Ascending aorta (tissue), 2 donors: ENCODE measurements around the gene RAD23A. TPM values are rescaled to one million over a fixed set of nuclear protein-coding genes. Genes with fewer than 3 reads are reported as not detected.
A peak's percentile ranks its signal among the peaks of the same experiment; 100 is the strongest.
"Not testable (repeated sequence)": the region's sequence is repeated elsewhere in the genome, so short reads cannot be mapped to it uniquely, and the experiment has no call there.

ENCODE experiments used
- DNase-seq, 2 donors: peaks; one replicate each; pipeline ENCODE4 v3.0.0-alpha.2; 2019; ENCODE audit warnings: low spot score in 2 of 2
- H3K27ac ChIP-seq, 2 donors: fragments of 200-600 bp; sonication (generic); one replicate each; pipeline ENCODE4 v1.5.1; 2016 to 2017; ENCODE audit warnings: mild to moderate bottlenecking in 1 of 2
- H3K27me3 ChIP-seq: fragments of 200-600 bp; sonication (generic); one replicate; pipeline ENCODE4 v1.5.1; 2017
- H3K36me3 ChIP-seq, 2 donors: fragments of 200-600 bp; sonication (generic); one replicate each; pipeline ENCODE4 v1.5.1; 2016
- H3K4me1 ChIP-seq, 2 donors: fragments of 200-600 bp; sonication (generic); one replicate each; pipeline ENCODE4 v1.5.1; 2016 to 2017; ENCODE audit warnings: mild to moderate bottlenecking in 1 of 2
- H3K4me3 ChIP-seq, 2 donors: fragments of 200-600 bp; sonication (generic); one replicate each; pipeline ENCODE4 v1.5.1; 2016 to 2017; ENCODE audit warnings: mild to moderate bottlenecking in 1 of 2
- H3K9me3 ChIP-seq, 2 donors: fragments of 200-600 bp; sonication (generic); one replicate each; pipeline ENCODE4 v1.5.1; 2016
- intact Hi-C: fragments of 100-400 bp; cut with DNase I; formaldehyde crosslinking; loops from one replicate; pipeline ENCODE4 v1.15.1; 2023
- total RNA-seq: library from RNA; depleted of rRNA; stranded (reverse); fragments of >200 nt; gene quantifications from one replicate; pipeline ENCODE4 v1.1.0, GENCODE V29; 2016
- TF ChIP-seq, protein P1 (sequence below), 3 experiments: fragments of 200-600 bp in 2 of 3; fragments of 450-650 bp in 1 of 3; sonication (generic) in 2 of 3; IDR thresholded peaks; one replicate each; pipeline ENCODE4 v1.5.1; 2016 to 2019; ENCODE audit warnings: antibody characterized with exemption in 3 of 3, mild to moderate bottlenecking in 1 of 3, moderate library complexity in 1 of 3

RAD23A gene
- total RNA-seq, 1 donor from 2014 or later, result 146 TPM

DNA sequence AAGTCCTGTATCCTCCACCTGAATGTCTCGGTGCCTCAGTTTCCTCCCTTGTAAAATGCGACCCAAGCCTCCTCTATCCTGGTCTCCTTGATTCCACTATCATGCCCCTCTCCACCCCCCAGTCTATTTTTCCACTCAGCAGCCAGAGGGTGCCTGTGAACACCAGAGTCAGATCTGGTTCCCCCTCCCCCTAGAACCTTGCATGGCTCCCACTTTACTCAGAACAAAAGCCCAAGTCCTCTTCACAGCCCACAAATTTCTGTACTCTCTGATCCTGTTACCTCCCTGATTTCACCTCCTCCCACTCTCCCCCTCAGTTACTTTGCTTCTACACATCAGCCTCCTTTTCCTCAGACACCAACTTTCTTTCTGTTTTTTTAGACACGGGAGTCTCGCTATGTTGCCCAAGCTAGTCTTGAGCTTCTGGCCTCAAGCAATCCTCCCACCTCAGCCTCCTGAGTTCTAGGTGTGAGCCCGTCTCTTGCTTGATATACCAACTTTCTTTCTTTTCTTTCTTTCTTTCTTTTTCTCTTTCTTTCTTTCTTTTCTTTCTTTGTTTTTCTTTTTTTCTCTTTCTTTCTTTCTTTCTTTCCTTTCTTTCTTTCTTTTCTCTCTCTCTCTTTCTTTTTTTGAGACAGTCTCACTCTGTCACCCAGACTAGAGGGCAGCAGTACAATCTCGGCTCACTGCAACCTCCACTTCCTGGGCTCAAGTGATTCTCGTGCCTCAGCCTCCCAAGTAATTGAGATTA is 24.6 kb downstream of the RAD23A start:
- DNase-seq, result no peak
- Histone ChIP-seq H3K36me3 (no peaks in the 10 kb centered on the region), H3K27ac (peak overlapping the region; percentile 23 to 45), H3K4me3 (no peak overlapping the region), H3K27me3 (no peaks in the 10 kb centered on the region), H3K9me3 (no peaks in the 10 kb centered on the region), H3K4me1 (peaks cover 0 to 4% of the 10 kb centered on the region in 2 donors)
- intact Hi-C loops, result no loop called here
- TF ChIP-seq, protein P1, sequence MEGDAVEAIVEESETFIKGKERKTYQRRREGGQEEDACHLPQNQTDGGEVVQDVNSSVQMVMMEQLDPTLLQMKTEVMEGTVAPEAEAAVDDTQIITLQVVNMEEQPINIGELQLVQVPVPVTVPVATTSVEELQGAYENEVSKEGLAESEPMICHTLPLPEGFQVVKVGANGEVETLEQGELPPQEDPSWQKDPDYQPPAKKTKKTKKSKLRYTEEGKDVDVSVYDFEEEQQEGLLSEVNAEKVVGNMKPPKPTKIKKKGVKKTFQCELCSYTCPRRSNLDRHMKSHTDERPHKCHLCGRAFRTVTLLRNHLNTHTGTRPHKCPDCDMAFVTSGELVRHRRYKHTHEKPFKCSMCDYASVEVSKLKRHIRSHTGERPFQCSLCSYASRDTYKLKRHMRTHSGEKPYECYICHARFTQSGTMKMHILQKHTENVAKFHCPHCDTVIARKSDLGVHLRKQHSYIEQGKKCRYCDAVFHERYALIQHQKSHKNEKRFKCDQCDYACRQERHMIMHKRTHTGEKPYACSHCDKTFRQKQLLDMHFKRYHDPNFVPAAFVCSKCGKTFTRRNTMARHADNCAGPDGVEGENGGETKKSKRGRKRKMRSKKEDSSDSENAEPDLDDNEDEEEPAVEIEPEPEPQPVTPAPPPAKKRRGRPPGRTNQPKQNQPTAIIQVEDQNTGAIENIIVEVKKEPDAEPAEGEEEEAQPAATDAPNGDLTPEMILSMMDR (IDR thresholded peaks at IDR 0.05), result no peak

DNA sequence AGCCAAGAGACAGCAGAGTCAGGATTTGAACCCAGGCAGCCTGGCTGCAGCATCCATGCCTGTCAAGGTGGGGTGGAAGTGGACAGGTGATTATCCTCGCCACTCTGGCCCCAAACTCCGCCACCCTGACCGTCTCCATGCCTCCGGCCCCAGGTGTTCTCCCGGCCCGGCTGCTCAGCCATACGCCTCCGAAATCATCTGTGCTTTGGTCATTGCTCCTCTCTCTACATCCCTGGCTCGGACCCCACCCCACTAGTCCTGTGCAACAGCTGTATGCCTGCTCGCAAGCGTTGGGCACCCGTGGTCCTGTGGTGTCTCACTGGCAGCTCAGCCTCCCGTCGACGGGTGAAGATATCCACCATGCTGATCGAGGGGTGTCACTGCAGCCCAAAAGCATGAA is 27.6 kb downstream of the RAD23A start:
- intact Hi-C loops, result no loop called here
- no peaks in the 10 kb centered on the region for H3K9me3 ChIP-seq
- H3K4me3 ChIP-seq, result no peak overlapping the region
- no peak overlapping the region for H3K27ac ChIP-seq
- TF ChIP-seq, protein P1 (IDR thresholded peaks at IDR 0.05), result no peak
- H3K27me3 ChIP-seq, result no peaks in the 10 kb centered on the region
- H3K4me1 ChIP-seq, result no peaks in the 10 kb centered on the region
- no peak for DNase-seq
- H3K36me3 ChIP-seq, result no peaks in the 10 kb centered on the region

DNA sequence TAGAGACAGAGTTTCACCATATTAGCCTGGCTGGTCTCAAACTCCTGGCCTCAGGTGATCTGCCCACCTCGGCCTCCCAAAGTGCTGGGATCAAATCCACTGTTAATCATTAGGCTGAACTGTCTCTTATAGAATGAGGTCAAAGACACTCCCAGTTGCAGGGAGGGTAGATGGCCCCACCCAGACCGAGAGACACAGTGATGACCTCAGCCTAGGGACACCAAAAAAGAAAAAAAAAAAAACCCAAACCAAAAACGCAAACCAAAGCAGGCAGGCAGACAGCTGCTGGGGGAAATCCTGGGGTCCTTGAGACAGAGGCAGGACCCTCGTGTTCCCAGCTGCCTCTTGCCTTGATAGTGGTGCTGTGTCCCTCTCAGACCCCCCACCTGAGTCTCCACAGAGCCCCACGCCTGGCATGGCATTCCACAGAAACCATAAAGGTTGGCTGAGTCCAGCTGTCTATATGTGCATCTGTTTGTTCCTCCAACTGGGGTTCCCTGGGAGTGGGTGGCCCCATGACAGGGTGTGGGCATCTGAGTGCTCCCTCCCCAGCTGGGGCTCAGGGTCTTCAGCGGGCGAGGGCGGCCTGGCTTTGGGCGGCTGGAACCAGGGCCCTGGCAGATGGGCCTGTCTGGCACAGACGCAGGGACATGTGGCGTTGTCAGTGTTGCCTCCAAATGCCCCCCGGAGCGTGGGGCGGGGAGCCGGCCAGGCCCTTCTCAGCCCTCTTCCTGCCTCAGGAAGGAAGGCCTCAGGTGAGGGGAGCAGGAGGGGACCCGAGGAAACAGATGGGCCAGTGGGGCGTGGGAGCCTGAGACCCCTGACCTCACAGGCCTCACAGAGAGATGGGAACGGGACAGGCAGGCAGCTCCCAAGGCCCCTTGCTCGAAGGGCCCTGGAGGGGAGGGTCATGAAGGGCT is 28.9 kb downstream of the RAD23A start:
- no peak overlapping the region for H3K4me3 ChIP-seq
- TF ChIP-seq, protein P1 (IDR thresholded peaks at IDR 0.05), result no peak
- no peaks in the 10 kb centered on the region for H3K9me3 ChIP-seq
- H3K36me3 ChIP-seq, result no peaks in the 10 kb centered on the region
- no peak for DNase-seq
- intact Hi-C loops, result loop anchor here (5.0 kb wide), 1 partner anchor 613 kb away; no protein-coding TSS in a partner anchor
- no peak overlapping the region for H3K27ac ChIP-seq
- H3K27me3 ChIP-seq, result no peaks in the 10 kb centered on the region
- H3K4me1 ChIP-seq, result no peaks in the 10 kb centered on the region

DNA sequence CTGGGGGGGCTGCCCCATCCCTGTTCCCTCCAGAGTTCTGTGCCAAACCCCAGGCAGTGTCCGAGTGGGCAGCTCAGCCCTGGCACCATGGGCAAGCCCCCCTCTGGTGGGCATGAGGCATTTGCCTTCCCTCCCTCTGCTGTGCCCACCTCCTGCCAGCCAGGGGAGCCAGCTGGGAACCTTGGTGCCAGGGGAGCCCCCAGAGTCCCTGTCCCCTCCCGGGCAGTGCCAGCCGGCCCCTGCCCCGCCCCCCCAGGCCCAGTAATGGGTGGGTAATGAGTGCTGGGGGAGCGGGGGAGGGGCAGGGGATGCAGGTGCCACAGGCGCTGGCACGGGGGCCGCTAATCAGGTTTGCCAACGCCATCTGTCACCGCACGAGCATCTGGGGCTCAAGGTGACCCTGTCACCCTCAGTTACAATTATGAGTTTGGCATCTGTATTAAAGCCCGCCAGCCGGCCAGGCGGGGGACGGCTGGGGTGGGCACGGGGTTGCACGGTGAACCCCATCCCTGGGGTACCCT is 29.6 kb downstream of the RAD23A start:
- TF ChIP-seq, protein P1 (IDR thresholded peaks at IDR 0.05), result no peak
- Histone ChIP-seq H3K27ac (no peak overlapping the region), H3K4me1 (no peaks in the 10 kb centered on the region), H3K27me3 (no peaks in the 10 kb centered on the region), H3K36me3 (no peaks in the 10 kb centered on the region), H3K4me3 (no peak overlapping the region), H3K9me3 (no peaks in the 10 kb centered on the region)
- DNase-seq, result no peak
- intact Hi-C loops, result loop anchor here (5.0 kb wide), 1 partner anchor 612 kb away; no protein-coding TSS in a partner anchor

DNA sequence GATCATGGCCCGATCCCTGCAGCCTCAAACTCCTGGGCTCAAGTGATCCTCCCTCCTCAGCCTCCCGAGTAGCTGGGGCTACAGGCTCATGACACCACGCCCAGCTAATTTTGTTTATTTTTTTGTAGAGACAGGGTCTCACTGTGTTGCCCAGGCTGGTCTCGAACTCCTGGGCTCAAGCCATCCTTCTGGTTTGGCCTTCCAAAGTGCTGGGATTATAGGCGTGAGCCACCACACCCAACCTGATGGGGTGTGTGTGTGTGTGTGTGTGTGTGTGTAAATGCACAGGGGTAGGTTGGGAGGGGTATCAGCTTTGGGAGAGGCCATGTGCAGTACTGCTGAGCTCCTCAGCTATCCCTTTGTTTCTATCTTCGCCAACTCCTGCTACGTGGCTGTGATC is 30.4 kb downstream of the RAD23A start:
- intact Hi-C loops, result loop anchor here (5.0 kb wide), 1 partner anchor 611 kb away; no protein-coding TSS in a partner anchor
- H3K27me3 ChIP-seq, H3K4me3 ChIP-seq, H3K4me1 ChIP-seq, DNase-seq, H3K27ac ChIP-seq, H3K9me3 ChIP-seq, H3K36me3 ChIP-seq: not testable (repeated sequence)
